HEK293 (cell line): Measurements from ENCODE around the gene PDIA5.

ENCODE experiments used
- CTCF ChIP-seq: fragments of 450-650 bp; formaldehyde crosslinking; IDR thresholded peaks from 2 replicates; pipeline ENCODE4 v1.5.1; 2016; ENCODE audit warnings: missing biosample characterization, missing genetic modification characterization
- GLIS1 ChIP-seq: fragments of 450-650 bp; formaldehyde crosslinking; IDR thresholded peaks from 2 replicates; pipeline ENCODE4 v1.5.1; 2016; ENCODE audit warnings: missing biosample characterization, missing genetic modification characterization
- TRIM28 ChIP-seq: IDR thresholded peaks from 2 replicates; pipeline ENCODE4 v1.6.1; 2011; ENCODE audit warnings: low read length, control low read depth, borderline replicate concordance
- ZBTB10 ChIP-seq: fragments of 450-650 bp; formaldehyde crosslinking; IDR thresholded peaks from 2 replicates; pipeline ENCODE4 v1.5.1; 2016; ENCODE audit warnings: missing biosample characterization, missing genetic modification characterization
- ZBTB49 ChIP-seq: fragments of 450-650 bp; formaldehyde crosslinking; IDR thresholded peaks from 2 replicates; pipeline ENCODE4 v1.5.1; 2016; ENCODE audit warnings: missing biosample characterization, missing genetic modification characterization, low read depth
- ZBTB7A ChIP-seq: fragments of 450-650 bp; formaldehyde crosslinking; IDR thresholded peaks from 2 replicates; pipeline ENCODE4 v1.5.1; 2016; ENCODE audit warnings: low read depth, missing biosample characterization, missing genetic modification characterization
- ZNF121 ChIP-seq: fragments of 450-650 bp; formaldehyde crosslinking; IDR thresholded peaks from 2 replicates; pipeline ENCODE4 v1.5.1; 2016; ENCODE audit warnings: missing biosample characterization, missing genetic modification characterization
- ZNF24 ChIP-seq: fragments of 450-650 bp; formaldehyde crosslinking; IDR thresholded peaks from 2 replicates; pipeline ENCODE4 v1.5.1; 2016; ENCODE audit warnings: missing biosample characterization, missing genetic modification characterization
- ZNF48 ChIP-seq: fragments of 450-650 bp; formaldehyde crosslinking; IDR thresholded peaks from 2 replicates; pipeline ENCODE4 v1.5.1; 2016; ENCODE audit warnings: missing biosample characterization, missing genetic modification characterization
- ZNF623 ChIP-seq: fragments of 450-650 bp; formaldehyde crosslinking; IDR thresholded peaks from 2 replicates; pipeline ENCODE4 v1.5.1; 2016; ENCODE audit warnings: missing biosample characterization, missing genetic modification characterization

- TF ChIP-seq CTCF (tag by site-specific recombination) (no peak), TRIM28 (no peak), ZNF24 (tag by site-specific recombination) (no peak), ZBTB7A (no peak), ZNF121 (tag by site-specific recombination) (no peak), ZBTB10 (no peak), ZBTB49 (tag by site-specific recombination) (no peak), ZNF48 (tag by site-specific recombination) (no peak), ZNF623 (tag by site-specific recombination) (no peak), GLIS1 (tag by site-specific recombination) (no peak)
These were observed 47.2 kb upstream of the PDIA5 start for GRCh38 chr3:123019591-123019990.
